Non-pigmented ciliary epithelial cell (primary cell): ENCODE measurements around the gene ASXL3.

Experiments used
- DNase-seq: peaks from one replicate; pipeline ENCODE4 v3.0.0-alpha.2; 2010; ENCODE audit warnings: low read depth

The ASXL3 gene

GRCh38 chr18:33577685-33578517 is at the start of gene ASXL3:
TSS of gene ASXL3 (plus strand) at chr18:33578219. CDS start at chr18:33578632, 413 bp downstream.
- no peak for DNase-seq

- no peak for DNase-seq
These were observed 45.0 kb upstream of the ASXL3 start for GRCh38 chr18:33532978-33533377.

- no peak for DNase-seq
These were observed 41.1 kb upstream of the ASXL3 start for GRCh38 chr18:33536904-33537303.

GRCh38 chr18:33538418-33539042 is 39.5 kb upstream of the ASXL3 start:
- DNase-seq, result no peak

GRCh38 chr18:33540392-33540791 is 37.6 kb upstream of the ASXL3 start:
- no peak for DNase-seq

GRCh38 chr18:33541316-33541715 is 36.7 kb upstream of the ASXL3 start:
- no peak for DNase-seq

GRCh38 chr18:33556846-33557245 is 21.2 kb upstream of the ASXL3 start:
- no peak for DNase-seq

GRCh38 chr18:33557706-33558105 is 20.3 kb upstream of the ASXL3 start:
- no peak for DNase-seq

- DNase-seq, result no peak
These were observed 19.5 kb upstream of the ASXL3 start for GRCh38 chr18:33558529-33558928.

GRCh38 chr18:33560686-33561370 is 17.2 kb upstream of the ASXL3 start:
- peak; percentile 44 for DNase-seq

GRCh38 chr18:33562741-33563140 is 15.3 kb upstream of the ASXL3 start:
- no peak for DNase-seq

GRCh38 chr18:33567705-33568104 is 10.3 kb upstream of the ASXL3 start:
- no peak for DNase-seq

GRCh38 chr18:33571998-33572787 is 5.8 kb upstream of the ASXL3 start:
- DNase-seq, result no peak

GRCh38 chr18:33573193-33573592 is 4.8 kb upstream of the ASXL3 start:
- no peak for DNase-seq

- no peak for DNase-seq
These were observed 2.6 kb upstream of the ASXL3 start for GRCh38 chr18:33575451-33575850.

- no peak for DNase-seq
These were observed 896 bp upstream of the ASXL3 start for GRCh38 chr18:33576999-33577646.

GRCh38 chr18:33578518-33579348 is 714 bp downstream of the ASXL3 start:
- no peak for DNase-seq

- DNase-seq, result no peak
These were observed 1.6 kb downstream of the ASXL3 start for GRCh38 chr18:33579349-33580215.

- DNase-seq, result no peak
These were observed 2.5 kb downstream of the ASXL3 start for GRCh38 chr18:33580546-33580945.

GRCh38 chr18:33581856-33582255 is 3.8 kb downstream of the ASXL3 start:
- DNase-seq, result no peak
